CD14-positive monocyte (primary cell): Measurements from ENCODE around the gene NDUFC2. TPM values are rescaled to one million over a fixed set of nuclear protein-coding genes. Genes with fewer than 3 reads are reported as not detected.
A peak's percentile ranks its signal among the peaks of the same experiment; 100 is the strongest.

Source experiments
- DNase-seq, 3 donors: peaks; one replicate each; pipeline ENCODE4 v3.0.0-alpha.2; 2011 to 2022
- H2AFZ ChIP-seq: 2 replicates; pipeline ENCODE4 v1.6.0; 2012; ENCODE audit warnings: mild to moderate bottlenecking, low read depth, low read length, inconsistent platforms; ENCODE audit not compliant: insufficient read depth, poor library complexity, severe bottlenecking
- H3K27ac ChIP-seq, 2 donors: 1 replicate in 1 of 2; 2 replicates in 1 of 2; pipeline ENCODE4 v1.5.1; 2012 to 2013; ENCODE audit warnings: low read length in 2 of 2, control low read depth in 1 of 2, inconsistent platforms in 1 of 2, low read depth in 1 of 2, mild to moderate bottlenecking in 1 of 2
- H3K27me3 ChIP-seq, 2 donors: one replicate each; pipeline versions ENCODE4 v1.6.0 to v1.6.1; 2011 to 2013; ENCODE audit warnings: low read length in 2 of 2; ENCODE audit not compliant: control insufficient read depth in 2 of 2, insufficient read depth in 2 of 2
- H3K36me3 ChIP-seq, 2 donors: replicated peaks in 1 of 2; 1 replicate in 1 of 2; 2 replicates in 1 of 2; pipeline versions ENCODE4 v1.5.1 to v1.6.1; 2012 to 2013; ENCODE audit warnings: low read length in 2 of 2, control low read depth in 1 of 2, inconsistent platforms in 1 of 2, mild to moderate bottlenecking in 1 of 2; ENCODE audit not compliant: insufficient read depth in 2 of 2, control insufficient read depth in 1 of 2
- H3K4me1 ChIP-seq, 2 donors: 1 replicate in 1 of 2; 2 replicates in 1 of 2; pipeline versions ENCODE4 v1.5.1 to v1.6.1; 2012 to 2013; ENCODE audit warnings: low read length in 2 of 2, control low read depth in 1 of 2, inconsistent platforms in 1 of 2, mild to moderate bottlenecking in 1 of 2, moderate library complexity in 1 of 2; ENCODE audit not compliant: insufficient read depth in 2 of 2, control insufficient read depth in 1 of 2
- H3K4me2 ChIP-seq: replicated peaks from 2 replicates; pipeline ENCODE3; 2012; ENCODE audit warnings: low read length, moderate library complexity, mild to moderate bottlenecking; ENCODE audit not compliant: poor library complexity, severe bottlenecking; ENCODE audit errors: extremely low read depth
- H3K4me3 ChIP-seq, 3 experiments: fragments of 200-600 bp in 1 of 3; sonication (generic) in 1 of 3; replicated peaks in 1 of 3; 1 replicate in 2 of 3; 2 replicates in 1 of 3; pipeline ENCODE4 v1.5.1; 2011 to 2013; ENCODE audit warnings: low read length in 3 of 3, mild to moderate bottlenecking in 3 of 3, control low read depth in 2 of 3, low read depth in 2 of 3, inconsistent platforms in 1 of 3, moderate library complexity in 1 of 3
- H3K79me2 ChIP-seq: 2 replicates; pipeline ENCODE4 v1.6.0; 2012; ENCODE audit warnings: mild to moderate bottlenecking, control low read depth, inconsistent platforms, low read length, moderate library complexity; ENCODE audit not compliant: insufficient read depth
- H3K9ac ChIP-seq: 2 replicates; pipeline ENCODE4 v1.6.0; 2017; ENCODE audit warnings: low read length, mild to moderate bottlenecking; ENCODE audit not compliant: insufficient read depth, poor library complexity, severe bottlenecking
- H3K9me3 ChIP-seq, 2 donors: replicated peaks in 1 of 2; 1 replicate in 1 of 2; 2 replicates in 1 of 2; pipeline versions ENCODE4 v1.5.1 to v1.6.1; 2012 to 2013; ENCODE audit warnings: low read length in 2 of 2, control low read depth in 1 of 2; ENCODE audit not compliant: control insufficient read depth in 1 of 2, insufficient read depth in 1 of 2
- H4K20me1 ChIP-seq: 2 replicates; pipeline ENCODE4 v1.6.0; 2012; ENCODE audit warnings: mild to moderate bottlenecking, low read length, control low read depth, moderate library complexity; ENCODE audit not compliant: insufficient read depth
- H3K27ac Mint-ChIP-seq, 7 donors: one replicate each; pipeline ENCODE4 v1.8.0; 2020; ENCODE audit warnings: mild to moderate bottlenecking in 7 of 7, mixed read lengths in 7 of 7, moderate library complexity in 6 of 7, inconsistent platforms in 2 of 7
- H3K27me3 Mint-ChIP-seq, 3 donors: one replicate each; pipeline ENCODE4 v1.8.0; 2021 to 2022; ENCODE audit warnings: low read depth in 3 of 3, mild to moderate bottlenecking in 3 of 3, mixed read lengths in 3 of 3, moderate library complexity in 3 of 3, inconsistent platforms in 1 of 3
- H3K36me3 Mint-ChIP-seq, 2 donors: one replicate each; pipeline ENCODE4 v1.8.0; 2020; ENCODE audit warnings: mixed read lengths in 2 of 2, inconsistent platforms in 1 of 2, mild to moderate bottlenecking in 1 of 2
- H3K4me1 Mint-ChIP-seq: one replicate; pipeline ENCODE4 v1.8.0; 2020; ENCODE audit warnings: mild to moderate bottlenecking, mixed read lengths
- H3K4me3 Mint-ChIP-seq, 2 donors: one replicate each; pipeline ENCODE4 v1.8.0; 2020; ENCODE audit warnings: mild to moderate bottlenecking in 2 of 2, mixed read lengths in 2 of 2, moderate library complexity in 1 of 2
- H3K9me3 Mint-ChIP-seq, 7 donors: one replicate each; pipeline ENCODE4 v1.8.0; 2020 to 2022; ENCODE audit warnings: mixed read lengths in 7 of 7, mild to moderate bottlenecking in 6 of 7, moderate library complexity in 6 of 7, inconsistent platforms in 2 of 7
- WGBS: methylation state at CpG from one replicate; pipeline ENCODE4 v1.1.5; 2013; ENCODE audit warnings: missing lambda C conversion rate; ENCODE audit not compliant: insufficient coverage; 5-methylcytosine and 5-hydroxymethylcytosine counted together
- intact Hi-C, 2 donors: fragments of 100-400 bp; cut with micrococcal nuclease; formaldehyde crosslinking; loops; one replicate each; pipeline versions ENCODE4 v1.15.0 to v1.15.1; 2023
- polyA plus RNA-seq, 3 donors: library from polyadenylated mRNA; depleted of rRNA in 1 of 3; unstranded in 2 of 3; stranded (reverse) in 1 of 3; fragments of 300-500 nt in 2 of 3; fragments of >200 nt in 1 of 3; fragmentation: Illumina TruSeq in 2 of 3; gene quantifications; 1 replicate in 2 of 3; 2 replicates in 1 of 3; pipeline ENCODE4 v1.2.3, GENCODE V29; 2012 to 2021
- TF ChIP-seq, protein P1 (sequence below): fragments of 200-600 bp; IDR thresholded peaks from one replicate; pipeline ENCODE4 v1.8.0; 2022; ENCODE audit warnings: antibody characterized with exemption, mild to moderate bottlenecking

NDUFC2 gene
- polyA plus RNA-seq, 3 donors, result 47.7 to 219 (median 209) TPM

DNA sequence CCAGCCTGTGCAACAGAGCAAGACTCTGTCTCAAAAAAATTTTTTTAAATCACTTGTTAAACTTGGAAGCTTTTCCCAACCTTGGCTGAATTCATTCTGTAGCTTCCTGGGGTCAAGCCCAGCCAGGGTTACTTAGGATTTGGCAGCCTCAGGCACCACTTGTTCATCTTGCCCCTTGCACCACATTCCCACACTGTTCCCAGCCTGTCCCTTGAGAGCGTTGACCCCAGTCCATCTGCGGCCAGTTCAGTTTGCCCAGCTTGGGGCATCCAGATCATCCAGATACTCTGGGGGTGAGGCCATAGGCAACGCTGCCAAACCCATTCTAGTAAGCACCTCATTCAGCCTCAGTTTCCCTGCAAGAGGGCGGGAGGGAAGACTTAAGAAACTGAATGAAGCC is 24.7 kb downstream of the NDUFC2 start:
- Histone ChIP-seq H3K9me3 (no peaks in the 10 kb centered on the region), H3K36me3 (no peaks in the 10 kb centered on the region), H3K4me3 (no peak overlapping the region), H3K9ac (no peak overlapping the region), H3K27ac (no peak overlapping the region), H3K79me2 (no peaks in the 10 kb centered on the region), H2AFZ (no peak overlapping the region), H3K4me1 (no peaks in the 10 kb centered on the region), H4K20me1 (no peaks in the 10 kb centered on the region), H3K4me2 (no peak overlapping the region), H3K27me3 (no peaks in the 10 kb centered on the region)
- TF ChIP-seq, protein P1, sequence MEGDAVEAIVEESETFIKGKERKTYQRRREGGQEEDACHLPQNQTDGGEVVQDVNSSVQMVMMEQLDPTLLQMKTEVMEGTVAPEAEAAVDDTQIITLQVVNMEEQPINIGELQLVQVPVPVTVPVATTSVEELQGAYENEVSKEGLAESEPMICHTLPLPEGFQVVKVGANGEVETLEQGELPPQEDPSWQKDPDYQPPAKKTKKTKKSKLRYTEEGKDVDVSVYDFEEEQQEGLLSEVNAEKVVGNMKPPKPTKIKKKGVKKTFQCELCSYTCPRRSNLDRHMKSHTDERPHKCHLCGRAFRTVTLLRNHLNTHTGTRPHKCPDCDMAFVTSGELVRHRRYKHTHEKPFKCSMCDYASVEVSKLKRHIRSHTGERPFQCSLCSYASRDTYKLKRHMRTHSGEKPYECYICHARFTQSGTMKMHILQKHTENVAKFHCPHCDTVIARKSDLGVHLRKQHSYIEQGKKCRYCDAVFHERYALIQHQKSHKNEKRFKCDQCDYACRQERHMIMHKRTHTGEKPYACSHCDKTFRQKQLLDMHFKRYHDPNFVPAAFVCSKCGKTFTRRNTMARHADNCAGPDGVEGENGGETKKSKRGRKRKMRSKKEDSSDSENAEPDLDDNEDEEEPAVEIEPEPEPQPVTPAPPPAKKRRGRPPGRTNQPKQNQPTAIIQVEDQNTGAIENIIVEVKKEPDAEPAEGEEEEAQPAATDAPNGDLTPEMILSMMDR, result no peak
- Mint-ChIP-seq H3K9me3 (no peaks in the 10 kb centered on the region), H3K27me3 (no peaks in the 10 kb centered on the region), H3K4me1 (peaks cover 5% of the 10 kb centered on the region), H3K27ac (no peak overlapping the region), H3K4me3 (no peak overlapping the region), H3K36me3 (peaks cover 0 to 3% of the 10 kb centered on the region in 2 donors)
- no peak for DNase-seq
- intact Hi-C loops, result no loop called here
- 95% methylated on average over 4 of the region's 4 CpGs for WGBS

DNA sequence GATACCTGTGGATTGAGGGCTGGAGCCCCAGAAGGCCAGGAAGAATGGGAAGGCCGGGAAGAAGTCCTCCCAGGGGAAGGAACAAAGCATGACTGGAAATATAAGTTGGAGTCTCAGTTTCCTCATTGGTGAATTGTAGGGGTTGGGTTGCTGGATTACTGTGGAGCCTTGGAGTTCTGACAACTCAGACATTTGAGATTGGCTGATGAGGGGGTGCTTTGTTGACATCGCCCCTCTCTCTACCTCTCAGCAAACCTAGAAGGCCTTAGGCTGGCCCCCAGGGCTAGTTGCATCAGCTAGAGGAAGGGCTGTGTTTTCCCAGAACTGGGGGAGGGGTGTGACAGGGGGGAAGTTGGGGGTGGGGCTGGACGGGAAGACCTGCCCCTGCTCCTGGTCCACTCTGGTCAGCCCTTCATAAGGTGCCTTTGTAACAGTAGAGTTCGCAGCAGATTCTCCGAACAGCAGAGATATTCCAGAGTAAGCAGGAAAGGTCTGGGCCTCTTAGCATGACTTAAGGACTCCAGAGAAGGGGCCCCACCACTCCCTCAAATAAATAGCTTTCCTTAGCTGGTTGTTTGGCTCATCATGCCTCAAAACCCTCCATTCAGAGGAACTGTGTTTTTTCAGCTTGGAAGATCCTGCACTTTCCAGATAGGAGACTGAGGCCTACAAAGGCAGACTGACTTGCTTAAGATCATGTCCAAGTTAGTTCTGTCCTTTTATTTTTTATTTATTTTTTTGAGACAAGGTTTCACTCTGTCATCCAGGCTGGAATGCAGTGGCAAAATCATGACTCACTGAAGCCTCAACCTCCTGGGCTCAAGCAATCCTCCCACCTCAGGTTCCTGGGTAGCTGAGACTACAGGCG is 28.5 kb downstream of the NDUFC2 start:
- Histone ChIP-seq H3K4me3 (no peak overlapping the region), H3K79me2 (no peaks in the 10 kb centered on the region), H4K20me1 (no peaks in the 10 kb centered on the region), H3K27ac (no peak overlapping the region), H3K4me1 (peaks cover 2% of the 10 kb centered on the region in 2 donors), H3K9ac (no peak overlapping the region), H3K27me3 (no peaks in the 10 kb centered on the region), H3K4me2 (no peak overlapping the region), H3K36me3 (no peaks in the 10 kb centered on the region), H3K9me3 (no peaks in the 10 kb centered on the region), H2AFZ (no peak overlapping the region)
- H3K36me3 Mint-ChIP-seq, result no peaks in the 10 kb centered on the region
- H3K9me3 Mint-ChIP-seq, result no peaks in the 10 kb centered on the region
- 67% methylated on average over 3 of the region's 6 CpGs for WGBS
- peaks cover 8% of the 10 kb centered on the region for H3K4me1 Mint-ChIP-seq
- peak overlapping the region in 2 of 7 donors; percentile 54 to 82 for H3K27ac Mint-ChIP-seq
- TF ChIP-seq, protein P1, result no peak
- no peaks in the 10 kb centered on the region for H3K27me3 Mint-ChIP-seq
- no peak for DNase-seq
- H3K4me3 Mint-ChIP-seq, result no peak overlapping the region
- intact Hi-C loops, result no loop called here
